ENCODE data around the gene CHRDL2. TPM values are rescaled to one million over a fixed set of nuclear protein-coding genes. Genes with fewer than 3 reads are reported as not detected.

The CHRDL2 gene
- total RNA-seq, 4 donors from 2014 or later, result 0.19 to 0.97 TPM; not detected in 2

- Histone ChIP-seq H3K27ac (peak overlapping the region in 1 of 4 donors; percentile 2), H3K9me3 (no peaks in the 10 kb centered on the region), H3K27me3 (peaks cover 0 to 16% (median 0%) of the 10 kb centered on the region in 4 donors), H3K4me1 (peaks cover 4 to 22% (median 7%) of the 10 kb centered on the region in 3 donors), H3K36me3 (no peaks in the 10 kb centered on the region), H3K4me3 (no peak overlapping the region)
- intact Hi-C loops (cut with DNase I), result no loop called here
- WGBS, 2 donors, result 100% methylated on average over 1 of the region's 3 CpGs; no CpG with 5 or more reads in 1 of the 2 donors
- no peak for DNase-seq
- TF ChIP-seq POLR2A (IDR thresholded peaks at IDR 0.05) (no peak), CTCF (IDR thresholded peaks at IDR 0.05) (no peak)
Measured at GRCh38 chr11:74679513-74679865, 51.7 kb downstream of the CHRDL2 start.

- Histone ChIP-seq H3K27me3 (peaks cover 0 to 12% (median 0%) of the 10 kb centered on the region in 4 donors), H3K36me3 (no peaks in the 10 kb centered on the region), H3K4me3 (no peak overlapping the region), H3K27ac (peak overlapping the region in 1 of 4 donors; percentile 2), H3K4me1 (peaks cover 2 to 19% (median 4%) of the 10 kb centered on the region in 3 donors), H3K9me3 (no peaks in the 10 kb centered on the region)
- intact Hi-C loops (cut with DNase I), result no loop called here
- DNase-seq, result no peak
- 70 to 79% methylated on average over 6 to 12 of the region's 13 CpGs for WGBS, 2 donors
- TF ChIP-seq POLR2A (IDR thresholded peaks at IDR 0.05) (no peak), CTCF (IDR thresholded peaks at IDR 0.05) (no peak)
Measured at GRCh38 chr11:74678591-74679512, 52.4 kb downstream of the CHRDL2 start.

GRCh38 chr11:74678041-74678440 lies 53.2 kb downstream of the CHRDL2 start:
- Histone ChIP-seq H3K36me3 (no peaks in the 10 kb centered on the region), H3K27ac (no peak overlapping the region), H3K4me1 (peaks cover 0 to 13% (median 0%) of the 10 kb centered on the region in 3 donors), H3K9me3 (no peaks in the 10 kb centered on the region), H3K4me3 (no peak overlapping the region), H3K27me3 (peaks cover 0 to 4% (median 0%) of the 10 kb centered on the region in 4 donors)
- 82 to 98% methylated on average over 4 of the region's 5 CpGs for WGBS, 2 donors
- DNase-seq, result no peak
- intact Hi-C loops (cut with DNase I), result no loop called here
- TF ChIP-seq POLR2A (IDR thresholded peaks at IDR 0.05) (no peak), CTCF (IDR thresholded peaks at IDR 0.05) (no peak)

GRCh38 chr11:74677131-74677530 lies 54.1 kb downstream of the CHRDL2 start:
- Histone ChIP-seq H3K4me3 (no peak overlapping the region), H3K36me3 (no peaks in the 10 kb centered on the region), H3K27me3 (no peaks in the 10 kb centered on the region), H3K9me3 (no peaks in the 10 kb centered on the region), H3K4me1 (peaks cover 0 to 16% (median 5%) of the 10 kb centered on the region in 3 donors), H3K27ac (no peak overlapping the region)
- TF ChIP-seq CTCF (IDR thresholded peaks at IDR 0.05), result no peak
- TF ChIP-seq POLR2A (IDR thresholded peaks at IDR 0.05), result no peak
- 67 to 82% methylated on average over 2 to 4 of the region's 6 CpGs for WGBS, 2 donors
- intact Hi-C loops (cut with DNase I), result no loop called here
- no peak for DNase-seq

- Histone ChIP-seq H3K4me1 (peaks cover 0 to 10% (median 5%) of the 10 kb centered on the region in 3 donors), H3K4me3 (no peak overlapping the region), H3K36me3 (no peaks in the 10 kb centered on the region), H3K9me3 (no peaks in the 10 kb centered on the region), H3K27me3 (no peaks in the 10 kb centered on the region), H3K27ac (no peak overlapping the region)
- intact Hi-C loops (cut with DNase I), result no loop called here
- TF ChIP-seq POLR2A (IDR thresholded peaks at IDR 0.05), result no peak
- DNase-seq, result no peak
- WGBS, 2 donors, result 74 to 91% methylated on average over 5 of the region's 5 CpGs
Measured at GRCh38 chr11:74676596-74676995, 54.6 kb downstream of the CHRDL2 start.
